Vagina (tissue), 2 donors: ENCODE results near the gene TLE4. TPM values are rescaled to one million over a fixed set of nuclear protein-coding genes. Genes with fewer than 3 reads are reported as not detected.

ENCODE experiments used
- DNase-seq, 2 donors: peaks; one replicate each; pipeline ENCODE4 v3.0.0-alpha.2; 2017; ENCODE audit errors: extremely low spot score in 2 of 2
- H3K27ac ChIP-seq: fragments of 200-600 bp; sonication (generic); one replicate; pipeline ENCODE4 v1.5.1; 2019
- H3K27me3 ChIP-seq: fragments of 200-600 bp; sonication (generic); one replicate; pipeline ENCODE4 v1.5.1; 2019
- H3K36me3 ChIP-seq, 2 donors: fragments of 200-600 bp; sonication (generic); one replicate each; pipeline ENCODE4 v1.5.1; 2017 to 2019
- H3K4me1 ChIP-seq: fragments of 200-600 bp; sonication (generic); one replicate; pipeline ENCODE4 v1.5.1; 2019
- H3K4me3 ChIP-seq, 2 donors: fragments of 200-600 bp; sonication (generic); 1 replicate in 1 of 2; 2 replicates in 1 of 2; pipeline ENCODE4 v1.5.1; 2016 to 2019
- H3K9me3 ChIP-seq: fragments of 200-600 bp; sonication (generic); one replicate; pipeline ENCODE4 v1.5.1; 2019
- CTCF ChIP-seq, 3 experiments: fragments of 450-650 bp in 2 of 3; fragments of 200-600 bp in 1 of 3; sonication (generic) in 1 of 3; IDR thresholded peaks; one replicate each; pipeline ENCODE4 v1.5.1; 2017 to 2019; ENCODE audit warnings: antibody characterized with exemption in 3 of 3, mild to moderate bottlenecking in 2 of 3, moderate library complexity in 2 of 3
- POLR2A ChIP-seq, 2 donors: fragments of 450-650 bp; IDR thresholded peaks; one replicate each; pipeline ENCODE4 v1.6.1; 2017; ENCODE audit warnings: antibody characterized with exemption in 2 of 2, mild to moderate bottlenecking in 2 of 2, moderate library complexity in 2 of 2
- POLR2AphosphoS5 ChIP-seq, 2 donors: sonication (generic); formaldehyde crosslinking; IDR thresholded peaks; one replicate each; pipeline ENCODE4 v1.9.0; 2017; ENCODE audit warnings: antibody characterized with exemption in 2 of 2, mild to moderate bottlenecking in 2 of 2, low read depth in 1 of 2; ENCODE audit not compliant: insufficient read depth in 1 of 2
- intact Hi-C: fragments of 100-400 bp; cut with DNase I; formaldehyde crosslinking; loops from one replicate; pipeline ENCODE4 v1.15.1; 2023
- total RNA-seq: library from RNA; depleted of rRNA; stranded (reverse); fragments of >200 nt; gene quantifications from one replicate; pipeline ENCODE4 v1.2.3, GENCODE V29; 2016

The TLE4 gene
- total RNA-seq, 1 donor from 2014 or later = 49.8 TPM

DNA sequence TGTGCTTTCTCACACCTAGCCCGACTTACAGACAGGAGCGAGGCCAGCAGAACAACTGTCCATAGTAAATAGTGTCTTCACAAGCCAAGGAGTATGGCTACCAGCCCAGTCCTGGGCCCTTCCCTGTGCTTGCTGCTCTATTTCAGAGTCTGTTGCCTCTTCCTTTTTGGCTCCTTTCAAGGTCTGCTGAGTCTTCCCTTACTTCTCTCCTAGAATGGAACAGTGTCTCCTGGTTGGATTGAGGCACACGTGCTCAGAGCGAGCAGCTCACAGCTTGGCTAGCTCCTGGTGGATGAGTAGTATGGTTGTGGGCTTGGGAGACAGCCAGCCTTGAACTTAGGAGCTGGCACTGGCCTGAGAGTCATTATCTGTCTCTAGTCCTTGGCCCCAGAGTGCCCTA, 72.8 kb downstream of the TLE4 start:
- intact Hi-C loops = no loop called here
- no peak overlapping the region for H3K4me3 ChIP-seq
- H3K36me3 ChIP-seq = no peaks in the 10 kb centered on the region
- H3K4me1 ChIP-seq = no peaks in the 10 kb centered on the region
- H3K27ac ChIP-seq = no peak overlapping the region
- TF ChIP-seq POLR2A (IDR thresholded peaks at IDR 0.05) (no peak), CTCF (IDR thresholded peaks at IDR 0.05) (no peak), POLR2AphosphoS5 (IDR thresholded peaks at IDR 0.05; ENCODE audit: insufficient read depth in 1 of 2, low read depth in 1 of 2) (no peak)
- no peaks in the 10 kb centered on the region for H3K9me3 ChIP-seq
- H3K27me3 ChIP-seq = no peaks in the 10 kb centered on the region
- DNase-seq = no peak

- no peak for TF ChIP-seq POLR2A (IDR thresholded peaks at IDR 0.05)
- TF ChIP-seq POLR2AphosphoS5 (IDR thresholded peaks at IDR 0.05; ENCODE audit: insufficient read depth in 1 of 2, low read depth in 1 of 2) = no peak
- no peak for TF ChIP-seq CTCF (IDR thresholded peaks at IDR 0.05)
- H3K4me3 ChIP-seq = no peak overlapping the region
- intact Hi-C loops = no loop called here
- no peaks in the 10 kb centered on the region for H3K27me3 ChIP-seq
- H3K36me3 ChIP-seq = no peaks in the 10 kb centered on the region
- H3K9me3 ChIP-seq = no peaks in the 10 kb centered on the region
- H3K4me1 ChIP-seq = no peaks in the 10 kb centered on the region
- no peak for DNase-seq
- H3K27ac ChIP-seq = no peak overlapping the region
These were observed 73.3 kb downstream of the TLE4 start for GRCh38 chr9:79645110-79645509.

- Histone ChIP-seq H3K9me3 (no peaks in the 10 kb centered on the region), H3K4me1 (no peaks in the 10 kb centered on the region), H3K27ac (no peak overlapping the region), H3K4me3 (no peak overlapping the region), H3K36me3 (no peaks in the 10 kb centered on the region), H3K27me3 (no peaks in the 10 kb centered on the region)
- intact Hi-C loops = no loop called here
- no peak for DNase-seq
- TF ChIP-seq CTCF (IDR thresholded peaks at IDR 0.05) = no peak
- TF ChIP-seq POLR2A (IDR thresholded peaks at IDR 0.05) = no peak
- no peak for TF ChIP-seq POLR2AphosphoS5 (IDR thresholded peaks at IDR 0.05; ENCODE audit: insufficient read depth in 1 of 2, low read depth in 1 of 2)
These were observed 74.3 kb downstream of the TLE4 start for GRCh38 chr9:79646096-79646495.

DNA sequence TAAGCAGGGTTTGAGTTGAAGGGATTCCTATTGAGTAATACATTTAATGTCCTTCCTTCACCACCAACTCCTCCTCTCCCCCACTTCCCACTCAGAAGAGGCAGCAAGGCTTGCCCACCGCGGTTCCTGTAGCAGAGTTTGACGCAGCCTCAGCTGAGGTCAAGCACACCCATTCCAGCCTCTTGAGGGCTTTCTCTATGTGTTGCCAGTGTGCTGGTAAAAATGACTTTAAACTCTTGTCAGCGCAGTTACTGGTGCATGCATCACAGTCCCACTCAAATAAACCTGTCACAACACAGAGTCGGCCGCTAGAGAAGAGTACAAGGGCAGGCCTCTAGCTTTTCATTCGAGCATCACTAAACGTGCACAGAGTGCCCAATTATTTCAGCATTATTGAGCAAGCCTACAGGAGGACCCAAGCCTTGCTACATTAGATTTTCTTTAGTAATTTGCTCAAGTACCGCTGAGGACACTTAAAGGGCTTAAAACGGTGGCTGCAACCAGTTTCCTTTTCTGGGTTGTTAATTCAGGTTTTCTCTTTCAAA, 79.6 kb downstream of the TLE4 start:
- peaks cover 0 to 8% of the 10 kb centered on the region in 2 donors for H3K36me3 ChIP-seq

More for the DNA sequence above, 79.6 kb downstream of the TLE4 start:
- Histone ChIP-seq H3K9me3 (no peaks in the 10 kb centered on the region), H3K27ac (no peak overlapping the region), H3K4me1 (no peaks in the 10 kb centered on the region), H3K27me3 (no peaks in the 10 kb centered on the region), H3K4me3 (no peak overlapping the region)
- intact Hi-C loops = no loop called here
- no peak for DNase-seq
- no peak for TF ChIP-seq POLR2A (IDR thresholded peaks at IDR 0.05)
- no peak for TF ChIP-seq CTCF (IDR thresholded peaks at IDR 0.05)
- TF ChIP-seq POLR2AphosphoS5 (IDR thresholded peaks at IDR 0.05; ENCODE audit: insufficient read depth in 1 of 2, low read depth in 1 of 2) = peak in 1 of 2 donors; percentile 27
